HepG2 (cell line): ENCODE results near the gene PTAR1.

Experiments used
- ARHGAP35 ChIP-seq: sonication (generic); formaldehyde crosslinking; IDR thresholded peaks from 2 replicates; pipeline ENCODE4 v1.9.0; 2022; ENCODE audit warnings: mild to moderate bottlenecking, inconsistent platforms, moderate library complexity, missing genetic modification reagents, borderline replicate concordance
- ELF4 ChIP-seq: sonication (generic); formaldehyde crosslinking; IDR thresholded peaks from 2 replicates; pipeline ENCODE4 v1.5.0; 2020; ENCODE audit warnings: missing genetic modification reagents, mild to moderate bottlenecking, moderate library complexity, borderline replicate concordance
- NCOA1 ChIP-seq: sonication (generic); formaldehyde crosslinking; IDR thresholded peaks from 2 replicates; pipeline ENCODE4 v1.9.0; 2021; ENCODE audit warnings: missing genetic modification reagents
- PHF8 ChIP-seq: sonication (generic); formaldehyde crosslinking; IDR thresholded peaks from 2 replicates; pipeline ENCODE4 v1.5.0; 2020; ENCODE audit warnings: missing genetic modification reagents
- ZFX ChIP-seq: sonication (generic); formaldehyde crosslinking; IDR thresholded peaks from 2 replicates; pipeline ENCODE4 v1.4.0; 2020; ENCODE audit warnings: mild to moderate bottlenecking, low read depth, missing genetic modification reagents, moderate library complexity
- TF ChIP-seq, protein P1 (sequence below): sonication (generic); formaldehyde crosslinking; IDR thresholded peaks from 2 replicates; pipeline ENCODE4 v1.5.0; 2020; ENCODE audit warnings: mild to moderate bottlenecking, missing genetic modification reagents, moderate library complexity
- TF ChIP-seq, protein P2 (sequence below): sonication (generic); formaldehyde crosslinking; IDR thresholded peaks from 2 replicates; pipeline ENCODE4 v1.4.0; 2020; ENCODE audit warnings: missing genetic modification reagents

DNA sequence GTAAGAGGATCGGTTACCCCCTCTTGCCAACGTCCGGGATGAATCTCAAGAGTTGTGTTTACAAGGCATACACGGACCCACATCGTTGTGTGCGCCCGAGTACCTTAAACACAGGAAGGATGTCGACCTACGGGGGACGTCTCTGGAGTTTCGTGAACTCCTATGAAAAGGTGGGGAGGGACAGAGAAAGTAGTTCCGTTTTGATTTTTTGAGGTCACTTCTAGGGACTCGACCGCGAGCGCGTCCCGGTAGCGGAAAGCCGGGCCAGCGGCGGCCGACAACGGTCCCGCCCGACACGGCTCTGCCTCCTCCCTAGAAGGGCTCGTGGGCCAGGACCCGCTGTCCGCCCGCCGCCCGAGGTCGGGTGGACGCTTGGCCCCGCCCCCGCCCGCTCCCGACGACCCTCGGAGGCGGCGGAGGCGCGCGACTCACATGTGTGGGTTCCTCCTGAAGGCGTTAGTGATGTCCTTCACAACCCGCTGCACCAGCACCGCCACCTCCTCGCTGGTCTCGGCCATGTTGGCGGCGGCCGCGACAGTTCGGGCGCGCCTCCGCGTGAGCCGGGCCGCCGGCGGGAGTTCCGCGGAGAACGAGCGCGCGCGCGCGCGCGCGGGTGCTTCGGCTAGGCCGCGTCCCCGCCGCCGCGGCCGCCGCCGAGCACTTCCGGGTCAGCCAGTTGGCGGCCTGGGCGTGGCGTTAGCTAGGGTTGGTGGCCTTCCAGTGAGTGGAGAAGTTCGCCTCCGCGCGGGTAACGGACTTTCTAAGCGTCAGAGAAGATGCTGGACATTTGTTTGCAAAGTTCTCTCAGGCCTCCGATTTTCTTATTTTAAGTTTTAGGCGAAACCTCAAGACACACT is at the start of gene PTAR1:
- TF ChIP-seq, protein P1, sequence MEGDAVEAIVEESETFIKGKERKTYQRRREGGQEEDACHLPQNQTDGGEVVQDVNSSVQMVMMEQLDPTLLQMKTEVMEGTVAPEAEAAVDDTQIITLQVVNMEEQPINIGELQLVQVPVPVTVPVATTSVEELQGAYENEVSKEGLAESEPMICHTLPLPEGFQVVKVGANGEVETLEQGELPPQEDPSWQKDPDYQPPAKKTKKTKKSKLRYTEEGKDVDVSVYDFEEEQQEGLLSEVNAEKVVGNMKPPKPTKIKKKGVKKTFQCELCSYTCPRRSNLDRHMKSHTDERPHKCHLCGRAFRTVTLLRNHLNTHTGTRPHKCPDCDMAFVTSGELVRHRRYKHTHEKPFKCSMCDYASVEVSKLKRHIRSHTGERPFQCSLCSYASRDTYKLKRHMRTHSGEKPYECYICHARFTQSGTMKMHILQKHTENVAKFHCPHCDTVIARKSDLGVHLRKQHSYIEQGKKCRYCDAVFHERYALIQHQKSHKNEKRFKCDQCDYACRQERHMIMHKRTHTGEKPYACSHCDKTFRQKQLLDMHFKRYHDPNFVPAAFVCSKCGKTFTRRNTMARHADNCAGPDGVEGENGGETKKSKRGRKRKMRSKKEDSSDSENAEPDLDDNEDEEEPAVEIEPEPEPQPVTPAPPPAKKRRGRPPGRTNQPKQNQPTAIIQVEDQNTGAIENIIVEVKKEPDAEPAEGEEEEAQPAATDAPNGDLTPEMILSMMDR (CRISPR knock-in tag): 0 out of 2 replicates have a peak, but pooled peaks have one; percentile 29
- TF ChIP-seq, protein P2, sequence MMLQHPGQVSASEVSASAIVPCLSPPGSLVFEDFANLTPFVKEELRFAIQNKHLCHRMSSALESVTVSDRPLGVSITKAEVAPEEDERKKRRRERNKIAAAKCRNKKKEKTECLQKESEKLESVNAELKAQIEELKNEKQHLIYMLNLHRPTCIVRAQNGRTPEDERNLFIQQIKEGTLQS (CRISPR knock-in tag): no peak
- TF ChIP-seq ZFX (CRISPR knock-in tag) (peak; percentile 67), NCOA1 (CRISPR knock-in tag) (no peak), ARHGAP35 (CRISPR knock-in tag) (no peak), ELF4 (CRISPR knock-in tag) (no peak), PHF8 (CRISPR knock-in tag) (peak; percentile 78)
